ENCODE measurements around the gene PDZD4. TPM values are rescaled to one million over a fixed set of nuclear protein-coding genes. Genes with fewer than 3 reads are reported as not detected.

The PDZD4 gene
- polyA plus RNA-seq, 1 donor (not counting 4 experiments of a cell fraction or from before 2014, with no cell fraction given) = 0.05 TPM

DNA sequence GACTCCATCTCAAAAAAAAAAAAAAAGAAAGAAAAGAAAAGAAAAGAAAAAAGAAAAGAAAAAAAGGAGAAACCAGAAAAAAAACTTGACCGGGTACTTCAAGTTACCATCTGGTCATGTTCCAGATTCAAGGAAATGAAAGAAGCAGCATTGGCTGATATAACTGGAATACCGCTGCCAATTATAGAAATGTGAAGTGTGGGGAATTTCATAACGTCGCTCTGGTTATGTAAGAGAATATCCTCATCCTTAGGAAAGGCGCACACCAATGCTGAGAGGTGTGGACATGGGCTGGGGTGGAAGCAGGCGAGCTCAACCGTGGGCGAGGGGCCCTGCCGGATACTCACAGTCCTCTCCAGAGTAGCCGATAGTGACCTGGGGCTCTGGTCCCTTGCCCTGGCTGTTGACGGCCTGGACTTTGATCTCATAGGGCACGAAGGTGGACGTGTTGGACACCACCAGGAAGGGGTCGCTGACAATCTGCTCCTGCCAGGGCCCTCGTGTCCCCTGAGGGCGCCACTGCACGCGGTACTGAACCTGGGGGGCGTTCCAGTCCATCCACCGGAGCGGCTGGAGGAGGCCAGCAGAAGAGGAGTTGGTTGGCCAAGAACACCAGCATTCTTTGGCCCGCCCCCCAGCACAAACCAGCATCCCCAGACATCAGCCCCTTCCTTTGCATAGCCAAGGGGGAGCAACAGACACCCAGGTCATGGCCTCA, 36.1 kb upstream of the PDZD4 start:
- Histone ChIP-seq H3K27ac (ENCODE audit: control insufficient read depth, insufficient read depth, low read length) (no peak overlapping the region), H3K9ac (ENCODE audit: control insufficient read depth, extremely low read depth, insufficient read depth, low read length) (no peak overlapping the region), H3K4me3 (ENCODE audit: control insufficient read depth in 2 of 3, extremely low read depth in 1 of 3, insufficient read depth in 2 of 3, low read depth in 1 of 3, low read length in 3 of 3) (no peak overlapping the region), H3K27me3 (ENCODE audit: control insufficient read depth, extremely low read depth, insufficient read depth, low read length) (no peaks in the 10 kb centered on the region), H3K4me2 (ENCODE audit: control insufficient read depth, extremely low read depth, insufficient read depth, low read depth, low read length) (no peak overlapping the region), H3K36me3 (ENCODE audit: control insufficient read depth in 2 of 2, extremely low read depth in 1 of 2, insufficient read depth in 2 of 2, low read length in 2 of 2) (peaks cover 0 to 9% of the 10 kb centered on the region in 2 experiments), H4K20me1 (ENCODE audit: control insufficient read depth, extremely low read depth, insufficient read depth, low read length) (no peaks in the 10 kb centered on the region), H2AFZ (ENCODE audit: control insufficient read depth, low read length) (no peak overlapping the region), H3K79me2 (ENCODE audit: control insufficient read depth, insufficient read depth, low read length) (no peaks in the 10 kb centered on the region), H3K9me1 (ENCODE audit: control insufficient read depth, extremely low read depth, insufficient read depth, low read length) (no peaks in the 10 kb centered on the region), H3K9me3 (ENCODE audit: control insufficient read depth, low read depth, low read length) (no peaks in the 10 kb centered on the region), H3K4me1 (ENCODE audit: control insufficient read depth, extremely low read depth, insufficient read depth, low read length) (no peaks in the 10 kb centered on the region)
- TF ChIP-seq CTCF (optimal IDR thresholded peaks at IDR 0.05 in 1 of 3, IDR thresholded peaks at IDR 0.05 in 1 of 3, conservative IDR thresholded peaks at IDR 0.05 in 1 of 3; ENCODE audit: extremely low read depth in 1 of 3, insufficient read depth in 2 of 3, low read length in 3 of 3) (no peak), EZH2 (IDR thresholded peaks at IDR 0.05; ENCODE audit: low read length) (no peak)
- no peak for DNase-seq (ENCODE audit: low read depth, low spot score)
- no peak for FAIRE-seq
- dilution Hi-C loops (cut with MboI; ENCODE audit: extremely low pct_ligation_motif_present, low sequenced_read_pairs) = no loop called here

DNA sequence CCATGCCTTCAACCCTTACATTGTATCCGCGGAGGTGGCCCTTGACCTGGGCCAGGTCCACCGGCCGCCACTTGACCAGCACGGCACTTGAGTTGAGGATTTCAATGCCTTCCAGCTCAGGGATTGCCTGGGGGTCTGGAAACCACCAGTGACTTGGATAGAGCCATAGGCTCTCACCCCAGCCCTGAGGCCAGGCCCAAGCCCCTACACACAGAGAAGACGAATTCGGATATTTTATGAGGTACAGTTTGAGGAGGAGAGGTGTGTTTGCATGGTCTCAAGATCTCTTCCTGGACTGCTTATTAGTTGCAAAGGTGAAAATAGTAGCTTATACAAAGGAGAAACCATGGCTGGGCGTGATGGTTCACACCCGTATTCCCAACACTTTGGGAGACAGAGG, 35.3 kb upstream of the PDZD4 start:
- H3K4me2 ChIP-seq (ENCODE audit: control insufficient read depth, extremely low read depth, insufficient read depth, low read depth, low read length) = no peak overlapping the region
- TF ChIP-seq EZH2 (IDR thresholded peaks at IDR 0.05; ENCODE audit: low read length) (no peak), CTCF (optimal IDR thresholded peaks at IDR 0.05 in 1 of 3, IDR thresholded peaks at IDR 0.05 in 1 of 3, conservative IDR thresholded peaks at IDR 0.05 in 1 of 3; ENCODE audit: extremely low read depth in 1 of 3, insufficient read depth in 2 of 3, low read length in 3 of 3) (no peak)
- no peaks in the 10 kb centered on the region for H3K4me1 ChIP-seq (ENCODE audit: control insufficient read depth, extremely low read depth, insufficient read depth, low read length)
- DNase-seq (ENCODE audit: low read depth, low spot score) (no peak), FAIRE-seq (no peak)
- H3K9me3 ChIP-seq (ENCODE audit: control insufficient read depth, low read depth, low read length) = no peaks in the 10 kb centered on the region
- H3K9me1 ChIP-seq (ENCODE audit: control insufficient read depth, extremely low read depth, insufficient read depth, low read length) = no peaks in the 10 kb centered on the region
- peaks cover 0 to 9% of the 10 kb centered on the region in 2 experiments for H3K36me3 ChIP-seq (ENCODE audit: control insufficient read depth in 2 of 2, extremely low read depth in 1 of 2, insufficient read depth in 2 of 2, low read length in 2 of 2)
- no peaks in the 10 kb centered on the region for H3K27me3 ChIP-seq (ENCODE audit: control insufficient read depth, extremely low read depth, insufficient read depth, low read length)
- no peaks in the 10 kb centered on the region for H4K20me1 ChIP-seq (ENCODE audit: control insufficient read depth, extremely low read depth, insufficient read depth, low read length)
- H3K27ac ChIP-seq (ENCODE audit: control insufficient read depth, insufficient read depth, low read length) = no peak overlapping the region
- H3K79me2 ChIP-seq (ENCODE audit: control insufficient read depth, insufficient read depth, low read length) = no peaks in the 10 kb centered on the region
- H3K4me3 ChIP-seq (ENCODE audit: control insufficient read depth in 2 of 3, extremely low read depth in 1 of 3, insufficient read depth in 2 of 3, low read depth in 1 of 3, low read length in 3 of 3) = no peak overlapping the region
- dilution Hi-C loops (cut with MboI; ENCODE audit: extremely low pct_ligation_motif_present, low sequenced_read_pairs) = no loop called here
- H3K9ac ChIP-seq (ENCODE audit: control insufficient read depth, extremely low read depth, insufficient read depth, low read length) = no peak overlapping the region
- H2AFZ ChIP-seq (ENCODE audit: control insufficient read depth, low read length) = no peak overlapping the region

Measured in keratinocyte (primary cell).